Activated CD8-positive, alpha-beta T cell treated with anti-CD3 and anti-CD28 coated beads for 36 hours (primary cell): ENCODE measurements around the gene SPESP1. TPM values are rescaled to one million over a fixed set of nuclear protein-coding genes. Genes with fewer than 3 reads are reported as not detected.

Source experiments
- ATAC-seq: fragments of 200-7000 bp; cut with Tn5 transposase; one replicate; pipeline ENCODE4 v1.10.0; 2021; ENCODE audit warnings: mild to moderate bottlenecking, moderate library complexity
- CTCF ChIA-PET: fragments of 350-600 bp; sonication (Branson Sonifier 250); formaldehyde crosslinking; loops from one replicate; lab custom pipeline; 2021; ENCODE audit warnings: antibody characterized with exemption; lab: Charles Lee
- POLR2A ChIA-PET: fragments of 350-600 bp; sonication (Branson Sonifier 250); formaldehyde crosslinking; loops from one replicate; lab custom pipeline; 2021; ENCODE audit warnings: antibody characterized with exemption; lab: Charles Lee
- DNase-seq: peaks from one replicate; pipeline ENCODE4 v3.0.0-alpha.2; 2020
- H3K27ac Mint-ChIP-seq: one replicate; pipeline ENCODE4 v1.8.0; 2021; ENCODE audit warnings: mild to moderate bottlenecking, mixed read lengths
- H3K27me3 Mint-ChIP-seq: one replicate; pipeline ENCODE4 v1.8.0; 2021; ENCODE audit warnings: mixed read lengths
- H3K36me3 Mint-ChIP-seq: one replicate; pipeline ENCODE4 v1.8.0; 2021; ENCODE audit warnings: low read depth, mixed read lengths
- H3K4me1 Mint-ChIP-seq: one replicate; pipeline ENCODE4 v1.8.0; 2021; ENCODE audit warnings: low read depth, mixed read lengths
- H3K4me3 Mint-ChIP-seq: one replicate; pipeline ENCODE4 v1.8.0; 2021; ENCODE audit warnings: mild to moderate bottlenecking, moderate library complexity, mixed read lengths
- H3K9me3 Mint-ChIP-seq: one replicate; pipeline ENCODE4 v1.8.0; 2021; ENCODE audit warnings: mixed read lengths
- intact Hi-C: fragments of 100-400 bp; cut with micrococcal nuclease; formaldehyde crosslinking; loops from one replicate; pipeline ENCODE4 v1.10.0; 2022
- total RNA-seq, 2 experiments: library from RNA; stranded (reverse); gene quantifications; one replicate each; pipeline ENCODE4 v1.2.3, GENCODE V29; 2021
- TF ChIP-seq, protein P1 (sequence below): fragments of 200-600 bp; IDR thresholded peaks from one replicate; pipeline ENCODE4 v1.8.0; 2022; ENCODE audit warnings: antibody characterized with exemption, mild to moderate bottlenecking

Gene SPESP1
- total RNA-seq, 2 experiments from 2014 or later, result 0.18 to 0.36 TPM

DNA sequence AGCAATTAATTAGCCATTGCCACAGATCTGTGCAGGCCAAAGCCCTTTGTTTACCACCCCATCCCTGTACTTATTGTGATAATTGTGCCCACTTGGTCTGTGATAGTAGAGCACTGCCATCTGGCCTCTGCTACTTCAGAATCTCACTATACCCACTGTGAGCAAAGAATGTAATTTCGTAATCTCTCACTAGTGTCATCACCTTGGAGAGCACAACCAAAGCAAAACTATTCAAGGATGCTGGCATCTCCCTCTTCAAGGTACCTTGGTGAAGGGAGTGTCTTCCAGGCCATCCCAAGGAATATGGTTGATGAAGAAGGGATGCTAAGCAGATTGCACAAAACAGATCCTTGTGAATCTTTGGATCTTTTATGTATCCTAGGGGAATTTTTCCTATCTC lies 49.5 kb downstream of the SPESP1 start:
- TF ChIP-seq, protein P1, sequence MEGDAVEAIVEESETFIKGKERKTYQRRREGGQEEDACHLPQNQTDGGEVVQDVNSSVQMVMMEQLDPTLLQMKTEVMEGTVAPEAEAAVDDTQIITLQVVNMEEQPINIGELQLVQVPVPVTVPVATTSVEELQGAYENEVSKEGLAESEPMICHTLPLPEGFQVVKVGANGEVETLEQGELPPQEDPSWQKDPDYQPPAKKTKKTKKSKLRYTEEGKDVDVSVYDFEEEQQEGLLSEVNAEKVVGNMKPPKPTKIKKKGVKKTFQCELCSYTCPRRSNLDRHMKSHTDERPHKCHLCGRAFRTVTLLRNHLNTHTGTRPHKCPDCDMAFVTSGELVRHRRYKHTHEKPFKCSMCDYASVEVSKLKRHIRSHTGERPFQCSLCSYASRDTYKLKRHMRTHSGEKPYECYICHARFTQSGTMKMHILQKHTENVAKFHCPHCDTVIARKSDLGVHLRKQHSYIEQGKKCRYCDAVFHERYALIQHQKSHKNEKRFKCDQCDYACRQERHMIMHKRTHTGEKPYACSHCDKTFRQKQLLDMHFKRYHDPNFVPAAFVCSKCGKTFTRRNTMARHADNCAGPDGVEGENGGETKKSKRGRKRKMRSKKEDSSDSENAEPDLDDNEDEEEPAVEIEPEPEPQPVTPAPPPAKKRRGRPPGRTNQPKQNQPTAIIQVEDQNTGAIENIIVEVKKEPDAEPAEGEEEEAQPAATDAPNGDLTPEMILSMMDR, result no peak
- H3K27ac Mint-ChIP-seq, result no peak overlapping the region
- intact Hi-C loops, result no loop called here
- ATAC-seq, result no peak
- no peaks in the 10 kb centered on the region for H3K4me1 Mint-ChIP-seq
- ChIA-PET CTCF (no interaction called here), POLR2A (no interaction called here)
- H3K27me3 Mint-ChIP-seq, result peaks cover 8% of the 10 kb centered on the region
- no peaks in the 10 kb centered on the region for H3K36me3 Mint-ChIP-seq
- no peak for DNase-seq
- no peak overlapping the region for H3K4me3 Mint-ChIP-seq
- peaks cover 11% of the 10 kb centered on the region for H3K9me3 Mint-ChIP-seq

DNA sequence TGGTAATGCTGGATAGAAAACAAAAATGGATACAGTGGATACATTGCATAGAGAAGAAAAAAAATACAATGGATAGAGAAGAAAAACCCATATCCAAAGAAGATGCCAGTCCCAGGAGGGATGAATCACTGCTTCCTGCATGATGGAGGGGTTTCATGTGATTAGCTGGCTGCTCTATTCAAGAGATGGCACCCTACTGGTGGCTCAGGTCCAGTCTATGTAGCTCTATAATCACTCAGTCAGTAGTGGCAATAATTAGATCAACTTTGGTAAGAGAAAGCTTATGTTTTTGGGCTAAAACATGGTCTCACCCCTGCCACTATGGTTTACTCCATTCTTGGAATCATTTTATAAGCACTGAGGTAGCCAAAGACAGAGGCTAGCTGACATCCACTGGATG lies 50.5 kb downstream of the SPESP1 start:
- no peak overlapping the region for H3K4me3 Mint-ChIP-seq
- DNase-seq (no peak), ATAC-seq (no peak)
- H3K27me3 Mint-ChIP-seq, result peaks cover 8% of the 10 kb centered on the region
- H3K4me1 Mint-ChIP-seq, result no peaks in the 10 kb centered on the region
- H3K27ac Mint-ChIP-seq, result no peak overlapping the region
- TF ChIP-seq, protein P1, result no peak
- H3K9me3 Mint-ChIP-seq, result peaks cover 11% of the 10 kb centered on the region
- intact Hi-C loops, result no loop called here
- ChIA-PET CTCF (interaction anchor here (0.7 kb wide), 1 partner anchor 51 kb away, joined by 3 read pairs; no protein-coding TSS in a partner anchor), POLR2A (no interaction called here)
- H3K36me3 Mint-ChIP-seq, result no peaks in the 10 kb centered on the region

DNA sequence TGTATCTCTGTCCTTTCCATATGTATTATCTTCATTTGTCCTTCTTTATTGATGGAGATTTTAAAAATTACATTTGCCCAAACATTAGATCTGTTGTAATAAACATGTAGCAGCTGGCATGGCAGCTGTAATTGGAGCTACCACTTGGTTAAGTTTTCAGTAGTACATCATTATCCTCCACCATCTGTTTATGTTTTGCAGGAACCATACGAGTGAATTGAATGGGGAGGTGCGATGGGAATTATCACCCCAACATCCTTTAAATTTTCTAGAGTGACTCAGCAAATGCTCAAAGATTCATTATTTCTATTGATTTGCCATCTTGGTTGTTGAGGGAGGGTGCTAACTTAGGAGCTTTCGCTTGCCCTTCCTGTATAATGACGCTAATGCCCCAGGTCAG lies 51.6 kb downstream of the SPESP1 start:
- DNase-seq (no peak), ATAC-seq (no peak)
- intact Hi-C loops, result no loop called here
- Mint-ChIP-seq H3K27me3 (peaks cover 7% of the 10 kb centered on the region), H3K36me3 (no peaks in the 10 kb centered on the region), H3K27ac (no peak overlapping the region), H3K9me3 (peaks cover 8% of the 10 kb centered on the region), H3K4me1 (no peaks in the 10 kb centered on the region), H3K4me3 (no peak overlapping the region)
- ChIA-PET CTCF (no interaction called here), POLR2A (no interaction called here)
- TF ChIP-seq, protein P1, result no peak

DNA sequence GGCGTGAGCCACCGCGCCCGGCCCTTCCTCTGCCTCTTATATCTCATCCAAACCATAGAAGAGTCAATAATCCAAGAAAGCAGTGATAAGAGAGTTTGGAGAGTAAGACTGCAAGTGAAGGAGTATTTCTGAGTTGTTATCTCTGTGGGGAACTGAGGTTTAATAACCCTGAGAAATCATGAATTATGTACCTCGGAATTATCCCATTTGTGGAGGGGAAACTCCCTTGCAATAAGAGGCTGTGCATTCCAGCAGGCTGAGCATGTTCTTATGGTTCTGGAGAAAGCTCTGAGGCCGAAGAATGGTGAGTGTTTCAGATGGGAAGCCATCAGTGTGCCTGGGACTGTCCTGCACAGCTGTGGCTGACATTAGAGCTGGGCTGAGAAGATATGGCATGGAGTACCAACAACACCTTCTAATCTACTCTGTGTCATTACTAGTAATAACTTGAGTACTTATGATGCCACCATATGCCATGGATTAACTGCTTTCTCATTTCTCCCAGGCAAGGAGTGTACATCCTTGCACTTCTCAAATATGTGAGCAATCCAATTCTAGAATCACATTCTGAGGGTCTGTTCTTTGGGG lies 52.7 kb downstream of the SPESP1 start:
- peaks cover 3% of the 10 kb centered on the region for H3K27me3 Mint-ChIP-seq
- no peaks in the 10 kb centered on the region for H3K36me3 Mint-ChIP-seq
- DNase-seq (no peak), ATAC-seq (no peak)
- no peaks in the 10 kb centered on the region for H3K4me1 Mint-ChIP-seq
- intact Hi-C loops, result no loop called here
- TF ChIP-seq, protein P1, result no peak
- ChIA-PET POLR2A (no interaction called here), CTCF (no interaction called here)
- no peak overlapping the region for H3K4me3 Mint-ChIP-seq
- H3K9me3 Mint-ChIP-seq, result no peaks in the 10 kb centered on the region
- no peak overlapping the region for H3K27ac Mint-ChIP-seq

DNA sequence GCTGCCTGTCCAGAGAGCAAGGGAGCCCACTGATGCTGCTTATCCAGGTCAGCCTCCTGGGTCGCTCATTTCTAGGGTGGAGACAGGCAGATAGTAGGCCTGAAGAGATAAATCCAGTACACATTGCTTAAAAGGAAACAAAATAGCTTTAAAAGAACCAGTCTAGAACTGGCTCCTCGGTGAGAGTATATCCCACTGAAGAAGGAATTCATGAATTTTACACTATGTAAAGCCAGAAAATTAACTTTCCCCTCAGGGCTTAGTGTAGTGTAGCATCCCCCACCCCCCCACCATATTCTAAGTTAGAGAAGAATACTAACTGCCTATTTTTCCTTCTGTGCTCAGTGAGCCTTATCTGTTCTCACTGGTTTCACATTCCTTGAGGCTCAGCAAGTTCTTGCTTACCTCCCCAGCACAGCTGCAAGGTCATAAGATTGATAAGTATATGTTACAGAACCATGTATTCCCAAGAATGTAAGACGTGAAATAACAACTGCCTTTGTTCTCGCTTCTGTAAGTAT lies 53.7 kb downstream of the SPESP1 start:
- Mint-ChIP-seq H3K4me3 (no peak overlapping the region), H3K4me1 (no peaks in the 10 kb centered on the region), H3K27ac (no peak overlapping the region), H3K36me3 (no peaks in the 10 kb centered on the region), H3K27me3 (peaks cover 3% of the 10 kb centered on the region), H3K9me3 (no peaks in the 10 kb centered on the region)
- DNase-seq, result no peak
- no peak for ATAC-seq
- TF ChIP-seq, protein P1, result no peak
- POLR2A ChIA-PET, result no interaction called here
- intact Hi-C loops, result no loop called here
- CTCF ChIA-PET, result no interaction called here
